Parathyroid adenoma (tissue), 2 donors: ENCODE results near the gene TRIP11.

ENCODE experiments used
- H2AFZ ChIP-seq: fragments of 300-600 bp; sonication (generic); one replicate; pipeline ENCODE4 v1.7.0; 2017; ENCODE audit warnings: antibody characterized with exemption, mild to moderate bottlenecking
- H3K27ac ChIP-seq: fragments of 300-600 bp; sonication (generic); one replicate; pipeline ENCODE4 v1.7.0; 2017
- H3K27me3 ChIP-seq: fragments of 300-600 bp; sonication (generic); one replicate; pipeline ENCODE4 v1.7.0; 2017; ENCODE audit warnings: low read length; ENCODE audit not compliant: control insufficient read depth, insufficient read depth
- H3K36me3 ChIP-seq: fragments of 300-600 bp; sonication (generic); one replicate; pipeline ENCODE4 v1.7.0; 2017; ENCODE audit warnings: low read length; ENCODE audit not compliant: control insufficient read depth, insufficient read depth
- H3K4me1 ChIP-seq: fragments of 300-600 bp; sonication (generic); one replicate; pipeline ENCODE4 v1.7.0; 2017; ENCODE audit warnings: control low read depth
- H3K4me2 ChIP-seq: fragments of 300-600 bp; sonication (generic); one replicate; pipeline ENCODE4 v1.7.0; 2017; ENCODE audit warnings: low read length
- H3K4me3 ChIP-seq: fragments of 300-600 bp; sonication (generic); one replicate; pipeline ENCODE4 v1.7.0; 2017; ENCODE audit warnings: low read depth, low read length
- H3K79me2 ChIP-seq: fragments of 300-600 bp; sonication (generic); one replicate; pipeline ENCODE4 v1.7.0; 2017; ENCODE audit warnings: control low read depth
- H3K9ac ChIP-seq: fragments of 300-600 bp; sonication (generic); one replicate; pipeline ENCODE4 v1.7.0; 2017; ENCODE audit warnings: mild to moderate bottlenecking
- H3K9me3 ChIP-seq: fragments of 300-600 bp; sonication (generic); one replicate; pipeline ENCODE4 v1.7.0; 2017; ENCODE audit warnings: low read length; ENCODE audit not compliant: control insufficient read depth
- TF ChIP-seq, protein P1 (sequence below): fragments of 300-600 bp; sonication (generic); IDR thresholded peaks from one replicate; pipeline ENCODE4 v1.7.0; 2017; ENCODE audit warnings: antibody characterized with exemption, mild to moderate bottlenecking
- donor health status: primary hyperparathyroidism.

The TRIP11 gene

GRCh38 chr14:91975763-91976162 lies 64.1 kb downstream of the TRIP11 start:
- TF ChIP-seq, protein P1, sequence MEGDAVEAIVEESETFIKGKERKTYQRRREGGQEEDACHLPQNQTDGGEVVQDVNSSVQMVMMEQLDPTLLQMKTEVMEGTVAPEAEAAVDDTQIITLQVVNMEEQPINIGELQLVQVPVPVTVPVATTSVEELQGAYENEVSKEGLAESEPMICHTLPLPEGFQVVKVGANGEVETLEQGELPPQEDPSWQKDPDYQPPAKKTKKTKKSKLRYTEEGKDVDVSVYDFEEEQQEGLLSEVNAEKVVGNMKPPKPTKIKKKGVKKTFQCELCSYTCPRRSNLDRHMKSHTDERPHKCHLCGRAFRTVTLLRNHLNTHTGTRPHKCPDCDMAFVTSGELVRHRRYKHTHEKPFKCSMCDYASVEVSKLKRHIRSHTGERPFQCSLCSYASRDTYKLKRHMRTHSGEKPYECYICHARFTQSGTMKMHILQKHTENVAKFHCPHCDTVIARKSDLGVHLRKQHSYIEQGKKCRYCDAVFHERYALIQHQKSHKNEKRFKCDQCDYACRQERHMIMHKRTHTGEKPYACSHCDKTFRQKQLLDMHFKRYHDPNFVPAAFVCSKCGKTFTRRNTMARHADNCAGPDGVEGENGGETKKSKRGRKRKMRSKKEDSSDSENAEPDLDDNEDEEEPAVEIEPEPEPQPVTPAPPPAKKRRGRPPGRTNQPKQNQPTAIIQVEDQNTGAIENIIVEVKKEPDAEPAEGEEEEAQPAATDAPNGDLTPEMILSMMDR, result no peak
- no peaks in the 10 kb centered on the region for H3K79me2 ChIP-seq
- H3K36me3 ChIP-seq, result no peaks in the 10 kb centered on the region
- H3K4me2 ChIP-seq, result no peak overlapping the region
- no peaks in the 10 kb centered on the region for H3K9me3 ChIP-seq
- no peaks in the 10 kb centered on the region for H3K4me1 ChIP-seq
- no peak overlapping the region for H2AFZ ChIP-seq
- no peak overlapping the region for H3K4me3 ChIP-seq
- H3K9ac ChIP-seq, result no peak overlapping the region
- H3K27ac ChIP-seq, result no peak overlapping the region
- H3K27me3 ChIP-seq, result no peaks in the 10 kb centered on the region

DNA sequence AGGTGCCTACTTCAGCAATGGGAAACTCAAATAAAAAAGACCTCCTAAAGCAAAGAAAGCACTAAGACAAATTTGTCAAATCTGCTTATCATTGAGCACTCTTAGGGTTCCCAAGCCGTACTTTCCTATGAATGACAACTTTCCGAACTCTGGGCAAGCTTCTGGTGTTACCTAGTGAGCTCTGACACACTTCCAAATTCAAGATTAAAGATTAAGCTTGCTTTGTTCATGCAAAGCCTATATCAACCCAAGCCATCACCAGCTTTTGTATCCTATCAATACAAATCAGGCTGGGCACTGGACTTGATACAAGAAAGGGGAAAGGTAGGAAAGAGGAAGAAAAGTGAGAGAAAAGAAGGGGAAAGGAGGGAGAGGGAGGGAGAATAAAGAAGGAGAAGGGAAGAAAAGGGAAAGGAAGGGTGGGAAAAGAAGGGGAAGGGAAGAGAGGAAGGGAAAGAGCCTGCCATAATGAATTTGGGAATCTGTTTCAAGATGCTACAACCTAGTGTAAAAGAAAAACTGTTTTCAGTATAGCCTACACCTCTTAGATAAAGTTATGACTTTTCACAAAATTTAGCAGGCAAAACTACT lies 68.6 kb downstream of the TRIP11 start:
- TF ChIP-seq, protein P1, result no peak
- Histone ChIP-seq H3K27me3 (no peaks in the 10 kb centered on the region), H3K4me2 (no peak overlapping the region), H3K27ac (no peak overlapping the region), H3K9ac (no peak overlapping the region), H3K4me3 (no peak overlapping the region), H3K36me3 (no peaks in the 10 kb centered on the region), H2AFZ (no peak overlapping the region), H3K79me2 (no peaks in the 10 kb centered on the region), H3K9me3 (no peaks in the 10 kb centered on the region), H3K4me1 (no peaks in the 10 kb centered on the region)

DNA sequence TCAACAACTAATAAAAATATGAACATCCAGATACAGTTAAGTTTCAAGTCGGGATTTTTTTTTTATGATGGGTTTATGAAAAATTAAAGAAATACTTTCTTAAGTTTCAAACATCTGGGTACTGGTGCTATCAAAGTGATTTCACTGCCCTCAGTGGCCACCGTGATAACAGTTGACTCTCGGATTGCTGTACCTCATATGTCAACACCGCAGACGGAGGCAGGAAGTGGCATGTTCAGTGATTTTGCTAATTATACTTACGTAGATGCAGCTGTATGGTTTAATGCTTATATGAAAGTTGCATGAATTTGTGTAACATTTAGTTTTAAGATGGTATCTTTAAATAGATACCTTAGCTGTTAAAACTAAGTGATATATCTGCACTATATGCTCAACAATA lies 71.6 kb downstream of the TRIP11 start:
- H3K9me3 ChIP-seq, result no peaks in the 10 kb centered on the region
- H3K4me3 ChIP-seq, result no peak overlapping the region
- TF ChIP-seq, protein P1, result no peak
- H3K79me2 ChIP-seq, result no peaks in the 10 kb centered on the region
- H3K27ac ChIP-seq, result no peak overlapping the region
- no peaks in the 10 kb centered on the region for H3K4me1 ChIP-seq
- no peaks in the 10 kb centered on the region for H3K36me3 ChIP-seq
- H2AFZ ChIP-seq, result no peak overlapping the region
- no peak overlapping the region for H3K9ac ChIP-seq
- no peak overlapping the region for H3K4me2 ChIP-seq
- no peaks in the 10 kb centered on the region for H3K27me3 ChIP-seq

- peaks cover 10% of the 10 kb centered on the region for H3K4me1 ChIP-seq
- no peaks in the 10 kb centered on the region for H3K79me2 ChIP-seq
- H3K4me3 ChIP-seq, result no peak overlapping the region
- TF ChIP-seq, protein P1, result no peak
- no peak overlapping the region for H3K9ac ChIP-seq
- no peaks in the 10 kb centered on the region for H3K36me3 ChIP-seq
- no peak overlapping the region for H2AFZ ChIP-seq
- H3K27me3 ChIP-seq, result no peaks in the 10 kb centered on the region
- H3K4me2 ChIP-seq, result no peak overlapping the region
- H3K27ac ChIP-seq, result no peak overlapping the region
- H3K9me3 ChIP-seq, result no peaks in the 10 kb centered on the region
Measured at GRCh38 chr14:91964724-91965123, 75.1 kb downstream of the TRIP11 start.

DNA sequence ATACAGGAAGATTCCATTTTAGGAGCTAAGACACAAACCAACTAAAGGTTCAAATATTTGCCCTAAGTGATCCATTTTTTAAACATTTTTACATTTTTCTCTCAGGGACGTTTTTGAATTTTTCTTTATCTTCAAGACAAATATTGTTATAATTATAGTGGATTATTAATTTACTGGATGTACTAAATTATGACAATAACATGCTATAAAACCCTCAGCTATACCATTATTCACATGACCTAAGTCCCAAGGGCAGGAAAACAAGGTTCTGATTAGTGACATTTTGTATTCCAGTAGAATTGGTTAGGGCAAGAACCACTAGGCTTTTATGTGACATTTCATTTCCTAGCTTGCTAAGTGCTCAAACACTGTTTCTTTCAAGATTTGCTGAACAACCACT lies 75.8 kb downstream of the TRIP11 start:
- no peak overlapping the region for H3K9ac ChIP-seq
- no peak overlapping the region for H3K4me3 ChIP-seq
- H3K9me3 ChIP-seq, result no peaks in the 10 kb centered on the region
- TF ChIP-seq, protein P1, result no peak
- H3K4me2 ChIP-seq, result no peak overlapping the region
- H2AFZ ChIP-seq, result no peak overlapping the region
- H3K36me3 ChIP-seq, result no peaks in the 10 kb centered on the region
- peaks cover 10% of the 10 kb centered on the region for H3K4me1 ChIP-seq
- no peak overlapping the region for H3K27ac ChIP-seq
- H3K79me2 ChIP-seq, result no peaks in the 10 kb centered on the region
- H3K27me3 ChIP-seq, result no peaks in the 10 kb centered on the region
